ENCODE measurements around the gene RAD51B.

DNA sequence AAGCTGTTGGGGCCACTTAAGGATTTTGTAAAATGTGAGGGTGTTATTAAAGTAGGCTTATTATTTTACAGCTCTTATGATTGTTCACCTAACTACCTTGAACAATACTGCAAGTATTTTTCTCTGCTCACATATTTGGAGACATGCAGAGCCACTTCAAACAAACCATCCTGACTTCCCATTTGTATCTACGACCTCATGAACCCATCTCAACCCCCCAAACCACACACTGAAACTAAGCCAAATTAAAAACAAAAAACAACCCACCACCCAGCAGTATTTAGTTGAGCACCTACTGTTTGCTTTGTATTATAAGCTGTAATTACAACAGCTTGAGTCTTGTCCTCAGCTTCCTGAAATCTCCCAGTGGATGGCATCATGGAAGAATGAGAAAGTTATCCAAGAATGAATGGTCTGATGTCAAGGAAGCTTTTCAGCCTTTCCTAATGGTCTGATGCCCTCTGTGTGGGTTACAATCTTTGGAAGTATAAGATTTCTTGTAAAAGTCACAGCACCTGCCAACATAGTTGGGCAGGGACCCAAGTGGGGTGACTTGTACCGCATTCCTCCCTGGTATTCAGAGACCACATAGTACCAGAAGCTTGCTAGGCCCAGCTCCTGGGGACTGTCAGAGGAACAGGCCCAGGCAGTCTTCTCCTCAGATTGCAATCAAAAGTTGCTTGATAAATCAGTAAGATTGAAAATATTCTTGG lies 556.6 kb downstream of the RAD51B start:
- TF ChIP-seq, protein P1, sequence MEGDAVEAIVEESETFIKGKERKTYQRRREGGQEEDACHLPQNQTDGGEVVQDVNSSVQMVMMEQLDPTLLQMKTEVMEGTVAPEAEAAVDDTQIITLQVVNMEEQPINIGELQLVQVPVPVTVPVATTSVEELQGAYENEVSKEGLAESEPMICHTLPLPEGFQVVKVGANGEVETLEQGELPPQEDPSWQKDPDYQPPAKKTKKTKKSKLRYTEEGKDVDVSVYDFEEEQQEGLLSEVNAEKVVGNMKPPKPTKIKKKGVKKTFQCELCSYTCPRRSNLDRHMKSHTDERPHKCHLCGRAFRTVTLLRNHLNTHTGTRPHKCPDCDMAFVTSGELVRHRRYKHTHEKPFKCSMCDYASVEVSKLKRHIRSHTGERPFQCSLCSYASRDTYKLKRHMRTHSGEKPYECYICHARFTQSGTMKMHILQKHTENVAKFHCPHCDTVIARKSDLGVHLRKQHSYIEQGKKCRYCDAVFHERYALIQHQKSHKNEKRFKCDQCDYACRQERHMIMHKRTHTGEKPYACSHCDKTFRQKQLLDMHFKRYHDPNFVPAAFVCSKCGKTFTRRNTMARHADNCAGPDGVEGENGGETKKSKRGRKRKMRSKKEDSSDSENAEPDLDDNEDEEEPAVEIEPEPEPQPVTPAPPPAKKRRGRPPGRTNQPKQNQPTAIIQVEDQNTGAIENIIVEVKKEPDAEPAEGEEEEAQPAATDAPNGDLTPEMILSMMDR (IDR thresholded peaks at IDR 0.05 in 2 of 3, conservative IDR thresholded peaks at IDR 0.05 in 1 of 3; ENCODE audit: insufficient read depth in 2 of 3, low read depth in 1 of 3, low read length in 3 of 3) = no peak
- TF ChIP-seq POLR2A (conservative IDR thresholded peaks at IDR 0.05) (no peak), ASH1L (IDR thresholded peaks at IDR 0.05; ENCODE audit: borderline replicate concordance, low read depth, partially characterized antibody) (no peak), EZH2 (IDR thresholded peaks at IDR 0.05; ENCODE audit: borderline replicate concordance, low read depth, low read length) (no peak), FOSL1 (tag; conservative IDR thresholded peaks at IDR 0.05) (no peak), CHD4 (IDR thresholded peaks at IDR 0.05; ENCODE audit: insufficient read depth, insufficient replicate concordance, low read depth, low read length, poor library complexity, severe bottlenecking) (no peak), ZNF695 (CRISPR knock-in tag; IDR thresholded peaks at IDR 0.05) (no peak)
- TF ChIP-seq, protein P2, sequence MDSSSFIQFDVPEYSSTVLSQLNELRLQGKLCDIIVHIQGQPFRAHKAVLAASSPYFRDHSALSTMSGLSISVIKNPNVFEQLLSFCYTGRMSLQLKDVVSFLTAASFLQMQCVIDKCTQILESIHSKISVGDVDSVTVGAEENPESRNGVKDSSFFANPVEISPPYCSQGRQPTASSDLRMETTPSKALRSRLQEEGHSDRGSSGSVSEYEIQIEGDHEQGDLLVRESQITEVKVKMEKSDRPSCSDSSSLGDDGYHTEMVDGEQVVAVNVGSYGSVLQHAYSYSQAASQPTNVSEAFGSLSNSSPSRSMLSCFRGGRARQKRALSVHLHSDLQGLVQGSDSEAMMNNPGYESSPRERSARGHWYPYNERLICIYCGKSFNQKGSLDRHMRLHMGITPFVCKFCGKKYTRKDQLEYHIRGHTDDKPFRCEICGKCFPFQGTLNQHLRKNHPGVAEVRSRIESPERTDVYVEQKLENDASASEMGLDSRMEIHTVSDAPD (CRISPR knock-in tag; IDR thresholded peaks at IDR 0.05) = no peak

Measured in K562 (cell line).